SK-N-SH treated with all-trans-retinoic acid at 6 μM for 48 hours (cell line): Measurements from ENCODE around the gene TSHZ2.

Experiments
- ARNTL ChIP-seq: fragments of 450-650 bp; formaldehyde crosslinking; IDR thresholded peaks from 2 replicates; pipeline ENCODE4 v1.5.0; 2020; ENCODE audit warnings: low read depth, mild to moderate bottlenecking, moderate library complexity, borderline replicate concordance
- BACH2 ChIP-seq: fragments of 250-450 bp; sonication (Bioruptor Pico); IDR thresholded peaks from 2 replicates; pipeline ENCODE4 v1.9.0; 2021; ENCODE audit warnings: mild to moderate bottlenecking, borderline replicate concordance
- CSDC2 ChIP-seq: fragments of 250-450 bp; sonication (Bioruptor Pico); IDR thresholded peaks from 2 replicates; pipeline ENCODE4 v1.5.0; 2020; ENCODE audit warnings: mild to moderate bottlenecking, moderate library complexity
- ESRRG ChIP-seq: fragments of 250-450 bp; sonication (Bioruptor Pico); IDR thresholded peaks from 2 replicates; pipeline ENCODE4 v1.6.1; 2021; ENCODE audit warnings: mild to moderate bottlenecking
- GLIS3 ChIP-seq: fragments of 250-450 bp; sonication (Bioruptor Pico); IDR thresholded peaks from 2 replicates; pipeline ENCODE4 v1.5.0; 2020; ENCODE audit warnings: mild to moderate bottlenecking, moderate library complexity
- ISL1 ChIP-seq: fragments of 250-450 bp; sonication (Bioruptor Pico); IDR thresholded peaks from 2 replicates; pipeline ENCODE4 v2.1.2; 2022; ENCODE audit warnings: mild to moderate bottlenecking, moderate library complexity
- PATZ1 ChIP-seq: fragments of 250-450 bp; sonication (Bioruptor Pico); IDR thresholded peaks from 2 replicates; pipeline ENCODE4 v1.8.0; 2020; ENCODE audit warnings: mild to moderate bottlenecking, moderate library complexity, borderline replicate concordance
- PPARA ChIP-seq: fragments of 250-450 bp; sonication (Bioruptor Pico); IDR thresholded peaks from 2 replicates; pipeline ENCODE4 v1.5.0; 2020; ENCODE audit warnings: mild to moderate bottlenecking, borderline replicate concordance
- RARB ChIP-seq: fragments of 250-450 bp; sonication (Bioruptor Pico); IDR thresholded peaks from 2 replicates; pipeline ENCODE4 v1.8.0; 2021; ENCODE audit warnings: mild to moderate bottlenecking, moderate library complexity
- ZFP3 ChIP-seq: fragments of 250-450 bp; sonication (Bioruptor Pico); IDR thresholded peaks from 2 replicates; pipeline ENCODE4 v1.5.0; 2020; ENCODE audit warnings: mild to moderate bottlenecking, moderate library complexity
- ZNF70 ChIP-seq: fragments of 450-650 bp; formaldehyde crosslinking; IDR thresholded peaks from 2 replicates; pipeline ENCODE4 v1.5.0; 2020; ENCODE audit warnings: mild to moderate bottlenecking, moderate library complexity
- TF ChIP-seq, protein P1 (sequence below): fragments of 250-450 bp; sonication (Bioruptor Pico); IDR thresholded peaks from 2 replicates; pipeline ENCODE4 v1.5.1; 2020; ENCODE audit warnings: low read depth, mild to moderate bottlenecking, moderate library complexity
- TF ChIP-seq, protein P2 (sequence below): fragments of 250-450 bp; sonication (Bioruptor Pico); IDR thresholded peaks from 2 replicates; pipeline ENCODE4 v1.5.1; 2021; ENCODE audit warnings: mild to moderate bottlenecking, moderate library complexity
- TF ChIP-seq, protein P3 (sequence below): fragments of 250-450 bp; sonication (Bioruptor Pico); IDR thresholded peaks from 2 replicates; pipeline ENCODE4 v1.5.0; 2020; ENCODE audit warnings: mild to moderate bottlenecking, moderate library complexity

- no peak for TF ChIP-seq ARNTL (CRISPR knock-in tag)
- no peak for TF ChIP-seq ZFP3 (CRISPR knock-in tag)
- TF ChIP-seq, protein P1, sequence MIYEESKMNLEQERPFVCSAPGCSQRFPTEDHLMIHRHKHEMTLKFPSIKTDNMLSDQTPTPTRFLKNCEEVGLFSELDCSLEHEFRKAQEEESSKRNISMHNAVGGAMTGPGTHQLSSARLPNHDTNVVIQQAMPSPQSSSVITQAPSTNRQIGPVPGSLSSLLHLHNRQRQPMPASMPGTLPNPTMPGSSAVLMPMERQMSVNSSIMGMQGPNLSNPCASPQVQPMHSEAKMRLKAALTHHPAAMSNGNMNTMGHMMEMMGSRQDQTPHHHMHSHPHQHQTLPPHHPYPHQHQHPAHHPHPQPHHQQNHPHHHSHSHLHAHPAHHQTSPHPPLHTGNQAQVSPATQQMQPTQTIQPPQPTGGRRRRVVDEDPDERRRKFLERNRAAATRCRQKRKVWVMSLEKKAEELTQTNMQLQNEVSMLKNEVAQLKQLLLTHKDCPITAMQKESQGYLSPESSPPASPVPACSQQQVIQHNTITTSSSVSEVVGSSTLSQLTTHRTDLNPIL = no peak
- no peak for TF ChIP-seq GLIS3 (CRISPR knock-in tag)
- TF ChIP-seq, protein P2, sequence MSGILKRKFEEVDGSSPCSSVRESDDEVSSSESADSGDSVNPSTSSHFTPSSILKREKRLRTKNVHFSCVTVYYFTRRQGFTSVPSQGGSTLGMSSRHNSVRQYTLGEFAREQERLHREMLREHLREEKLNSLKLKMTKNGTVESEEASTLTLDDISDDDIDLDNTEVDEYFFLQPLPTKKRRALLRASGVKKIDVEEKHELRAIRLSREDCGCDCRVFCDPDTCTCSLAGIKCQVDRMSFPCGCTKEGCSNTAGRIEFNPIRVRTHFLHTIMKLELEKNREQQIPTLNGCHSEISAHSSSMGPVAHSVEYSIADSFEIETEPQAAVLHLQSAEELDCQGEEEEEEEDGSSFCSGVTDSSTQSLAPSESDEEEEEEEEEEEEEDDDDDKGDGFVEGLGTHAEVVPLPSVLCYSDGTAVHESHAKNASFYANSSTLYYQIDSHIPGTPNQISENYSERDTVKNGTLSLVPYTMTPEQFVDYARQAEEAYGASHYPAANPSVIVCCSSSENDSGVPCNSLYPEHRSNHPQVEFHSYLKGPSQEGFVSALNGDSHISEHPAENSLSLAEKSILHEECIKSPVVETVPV (CRISPR knock-in tag) = no peak
- no peak for TF ChIP-seq ZNF70 (CRISPR knock-in tag)
- TF ChIP-seq PPARA (CRISPR knock-in tag) = no peak
- no peak for TF ChIP-seq PATZ1 (CRISPR knock-in tag)
- no peak for TF ChIP-seq ISL1 (CRISPR knock-in tag)
- TF ChIP-seq RARB (CRISPR knock-in tag) = no peak
- TF ChIP-seq ESRRG = no peak
- no peak for TF ChIP-seq BACH2
- TF ChIP-seq, protein P3, sequence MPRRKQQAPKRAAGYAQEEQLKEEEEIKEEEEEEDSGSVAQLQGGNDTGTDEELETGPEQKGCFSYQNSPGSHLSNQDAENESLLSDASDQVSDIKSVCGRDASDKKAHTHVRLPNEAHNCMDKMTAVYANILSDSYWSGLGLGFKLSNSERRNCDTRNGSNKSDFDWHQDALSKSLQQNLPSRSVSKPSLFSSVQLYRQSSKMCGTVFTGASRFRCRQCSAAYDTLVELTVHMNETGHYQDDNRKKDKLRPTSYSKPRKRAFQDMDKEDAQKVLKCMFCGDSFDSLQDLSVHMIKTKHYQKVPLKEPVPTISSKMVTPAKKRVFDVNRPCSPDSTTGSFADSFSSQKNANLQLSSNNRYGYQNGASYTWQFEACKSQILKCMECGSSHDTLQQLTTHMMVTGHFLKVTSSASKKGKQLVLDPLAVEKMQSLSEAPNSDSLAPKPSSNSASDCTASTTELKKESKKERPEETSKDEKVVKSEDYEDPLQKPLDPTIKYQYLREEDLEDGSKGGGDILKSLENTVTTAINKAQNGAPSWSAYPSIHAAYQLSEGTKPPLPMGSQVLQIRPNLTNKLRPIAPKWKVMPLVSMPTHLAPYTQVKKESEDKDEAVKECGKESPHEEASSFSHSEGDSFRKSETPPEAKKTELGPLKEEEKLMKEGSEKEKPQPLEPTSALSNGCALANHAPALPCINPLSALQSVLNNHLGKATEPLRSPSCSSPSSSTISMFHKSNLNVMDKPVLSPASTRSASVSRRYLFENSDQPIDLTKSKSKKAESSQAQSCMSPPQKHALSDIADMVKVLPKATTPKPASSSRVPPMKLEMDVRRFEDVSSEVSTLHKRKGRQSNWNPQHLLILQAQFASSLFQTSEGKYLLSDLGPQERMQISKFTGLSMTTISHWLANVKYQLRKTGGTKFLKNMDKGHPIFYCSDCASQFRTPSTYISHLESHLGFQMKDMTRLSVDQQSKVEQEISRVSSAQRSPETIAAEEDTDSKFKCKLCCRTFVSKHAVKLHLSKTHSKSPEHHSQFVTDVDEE (CRISPR knock-in tag) = no peak
- TF ChIP-seq CSDC2 (CRISPR knock-in tag) = no peak
Measured at GRCh38 chr20:53087037-53087777, 115.0 kb downstream of the TSHZ2 start.
